Measurements from ENCODE around the gene PLPPR3. TPM values are rescaled to one million over a fixed set of nuclear protein-coding genes. Genes with fewer than 3 reads are reported as not detected.

Gene PLPPR3
- total and polyA plus RNA-seq, 9 of the 15 experiments (the other 6 are each of a cell fraction or from before 2014, with no cell fraction given): 0.01 to 48.2 (median 8.6) TPM

DNA sequence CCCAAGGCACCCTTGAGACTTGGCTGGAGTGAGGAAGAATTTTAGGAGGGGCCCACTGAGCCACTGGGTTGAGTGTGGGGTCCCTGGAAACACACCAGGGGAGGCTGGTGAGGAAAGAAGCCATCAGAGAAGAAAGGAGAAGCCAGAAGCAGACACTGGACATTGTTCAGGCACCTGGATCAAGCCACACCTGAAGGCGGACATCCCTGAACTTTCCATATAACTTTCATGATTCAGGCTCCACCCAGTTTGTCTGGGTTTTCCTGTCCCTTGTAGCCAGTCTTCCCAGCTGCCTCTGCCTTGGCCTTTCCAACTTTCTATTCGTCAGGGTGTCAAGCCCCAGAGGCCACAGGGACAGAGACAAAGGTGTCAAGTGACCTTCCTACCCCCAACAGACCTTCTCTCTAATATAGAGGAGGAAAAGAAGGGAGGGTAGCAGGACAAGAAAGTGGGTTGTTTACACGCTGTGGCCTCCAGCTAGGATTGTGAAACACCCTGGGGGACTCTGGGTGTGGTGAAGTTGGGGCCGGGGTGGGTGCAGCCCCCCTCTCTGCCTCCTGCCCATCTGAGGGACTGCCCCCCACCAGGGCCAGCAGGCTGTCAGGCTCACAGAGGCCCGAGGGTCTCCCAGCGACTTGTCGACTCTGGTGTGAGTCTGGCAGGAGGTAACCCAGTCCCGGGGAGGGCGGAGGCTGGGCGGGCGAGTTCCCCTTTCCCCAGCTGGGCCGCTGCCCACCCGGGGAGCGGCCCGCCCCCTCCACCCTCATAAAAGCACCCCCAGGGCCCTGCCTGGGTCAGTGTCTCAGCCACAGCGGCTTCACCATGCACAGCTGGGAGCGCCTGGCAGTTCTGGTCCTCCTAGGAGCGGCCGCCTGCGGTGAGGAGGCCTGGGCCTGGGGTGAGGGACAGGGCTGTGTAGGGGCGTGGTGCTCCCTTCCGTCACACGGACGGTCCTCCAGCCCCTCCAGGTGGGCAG, 37.4 kb upstream of the PLPPR3 start, which contains the start of gene CFD:
CFD (plus strand) TSS at position 797 of the 976 bp plus-strand sequence; CDS start at position 823, 26 bp downstream.
- BruUV-seq (replicated peaks): no TSS peak
- in situ Hi-C loops (cut with MboI) (loop anchor here (5.0 kb wide), 1 partner anchor 92 kb away; no protein-coding TSS in a partner anchor), intact Hi-C loops (cut with micrococcal nuclease) (no loop called here)
- no peak for ATAC-seq
- Histone ChIP-seq H3K4me2 (ENCODE audit: insufficient read depth, low read length) (peak within 1 kb of the TSS; percentile 81), H4K20me1 (replicated peaks; ENCODE audit: control insufficient read depth, insufficient read depth, low read length) (no peaks in the 10 kb centered on the region), H3K9me3 (replicated peaks; ENCODE audit: control insufficient read depth, insufficient read depth, low read depth, low read length) (no peaks in the 10 kb centered on the region), H3K36me3 (ENCODE audit: control insufficient read depth, insufficient read depth, low read length) (peaks cover 5% of the 10 kb centered on the region; the same call in 1 of the 3 replicates), H3K9me1 (ENCODE audit: control insufficient read depth, insufficient read depth, low read length) (no peaks in the 10 kb centered on the region), H3K27me3 (ENCODE audit: control insufficient read depth in 2 of 2, insufficient read depth in 2 of 2, low read length in 2 of 2) (no peaks in the 10 kb centered on the region), H3K27ac (ENCODE audit: extremely low read depth, low read depth, low read length) (peak within 1 kb of the TSS; percentile 82), H3K4me1 (replicated peaks in 1 of 2; ENCODE audit: control insufficient read depth in 2 of 2, insufficient read depth in 2 of 2, low read length in 2 of 2) (peaks cover 24 to 66% of the 10 kb centered on the region in 2 experiments), H3K4me3 (peak within 1 kb of the TSS; percentile 62), H3K79me2 (ENCODE audit: control insufficient read depth, insufficient read depth, low read length) (peaks cover 11% of the 10 kb centered on the region), H3K9ac (ENCODE audit: insufficient read depth in 1 of 2, low read depth in 2 of 2, low read length in 2 of 2) (peak within 1 kb of the TSS; percentile 73 to 90), H2AFZ (ENCODE audit: low read depth, low read length) (peak within 1 kb of the TSS; percentile 91)
- ChIA-PET POLR2A (interaction anchor here (1.0 kb wide), 1 partner anchor 11 kb away, joined by 3 read pairs; no protein-coding TSS in a partner anchor), CTCF (ENCODE audit: low intra/inter-chr PET ratio) (no interaction called here)
- FAIRE-seq: peak; percentile 56
- WGBS (ENCODE audit: insufficient coverage, low coverage, missing lambda C conversion rate): 39% methylated on average over 11 of the region's 24 CpGs
- DNase-seq (ENCODE audit: extremely low read depth in 1 of 4, low spot score in 3 of 4): peak in 2 of 4 experiments; percentile 45 to 46
- TF ChIP-seq SETDB1 (IDR thresholded peaks at IDR 0.05; ENCODE audit: low read length): no peak
- no peak for TF ChIP-seq JUNB (CRISPR knock-in tag; conservative IDR thresholded peaks at IDR 0.05)
- TF ChIP-seq USF1 (CRISPR knock-in tag; IDR thresholded peaks at IDR 0.05): no peak
- TF ChIP-seq, protein P1, sequence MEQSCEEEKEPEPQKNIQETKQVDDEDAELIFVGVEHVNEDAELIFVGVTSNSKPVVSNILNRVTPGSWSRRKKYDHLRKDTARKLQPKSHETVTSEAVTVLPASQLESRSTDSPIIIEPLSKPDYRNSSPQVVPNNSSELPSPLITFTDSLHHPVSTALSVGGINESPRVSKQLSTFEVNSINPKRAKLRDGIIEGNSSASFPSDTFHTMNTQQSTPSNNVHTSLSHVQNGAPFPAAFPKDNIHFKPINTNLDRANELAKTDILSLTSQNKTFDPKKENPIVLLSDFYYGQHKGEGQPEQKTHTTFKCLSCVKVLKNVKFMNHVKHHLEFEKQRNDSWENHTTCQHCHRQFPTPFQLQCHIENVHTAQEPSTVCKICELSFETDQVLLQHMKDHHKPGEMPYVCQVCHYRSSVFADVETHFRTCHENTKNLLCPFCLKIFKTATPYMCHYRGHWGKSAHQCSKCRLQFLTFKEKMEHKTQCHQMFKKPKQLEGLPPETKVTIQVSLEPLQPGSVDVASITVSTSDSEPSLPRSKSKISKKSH (CRISPR knock-in tag; IDR thresholded peaks at IDR 0.05): no peak
- no peak for TF ChIP-seq KDM4B (IDR thresholded peaks at IDR 0.05; ENCODE audit: borderline replicate concordance in 2 of 2, low read depth in 1 of 2)
- peak; percentile 40; the same call in 1 of the 2 replicates for TF ChIP-seq PKNOX1 (IDR thresholded peaks at IDR 0.05)
- TF ChIP-seq POLR3A (IDR thresholded peaks at IDR 0.05; ENCODE audit: borderline replicate concordance, extremely low read depth, insufficient read depth, insufficient read length): no peak
- peak; percentile 45; the same call in 1 of the 2 replicates for TF ChIP-seq PHF8 (IDR thresholded peaks at IDR 0.05; ENCODE audit: borderline replicate concordance, low read length)
- TF ChIP-seq ILF3 (IDR thresholded peaks at IDR 0.05; ENCODE audit: borderline replicate concordance): no peak
- TF ChIP-seq ARID2 (IDR thresholded peaks at IDR 0.05): no peak
- no peak for TF ChIP-seq SOX6 (IDR thresholded peaks at IDR 0.05)
- TF ChIP-seq ZBTB17 (CRISPR knock-in tag; IDR thresholded peaks at IDR 0.05): no peak
- TF ChIP-seq ZNF282 (CRISPR knock-in tag; IDR thresholded peaks at IDR 0.05): no peak
- TF ChIP-seq ZSCAN32 (CRISPR knock-in tag; IDR thresholded peaks at IDR 0.05): no peak
- no peak for TF ChIP-seq MAFK (IDR thresholded peaks at IDR 0.05; ENCODE audit: low read length)
- TF ChIP-seq WHSC1 (IDR thresholded peaks at IDR 0.05; ENCODE audit: low read length): no peak
- no peak for TF ChIP-seq TAL1 (IDR thresholded peaks at IDR 0.05)
- TF ChIP-seq OTX1 (CRISPR knock-in tag; IDR thresholded peaks at IDR 0.05): no peak
- no peak for TF ChIP-seq KLF6 (CRISPR knock-in tag; IDR thresholded peaks at IDR 0.05; ENCODE audit: borderline replicate concordance)
- TF ChIP-seq PURB (CRISPR knock-in tag; IDR thresholded peaks at IDR 0.05; ENCODE audit: low read depth): no peak

Measured in K562 (cell line).